H1 (cell line): ENCODE measurements around the gene PTAR1. TPM values are rescaled to one million over a fixed set of nuclear protein-coding genes. Genes with fewer than 3 reads are reported as not detected.

Experiments
- ASH2L ChIP-seq: fragments of 200-600, 300-600 bp; sonication (generic); IDR thresholded peaks from one replicate; pipeline ENCODE4 v1.7.1; 2017; ENCODE audit warnings: low read length
- BRCA1 ChIP-seq: IDR thresholded peaks from 2 replicates; pipeline ENCODE4 v1.6.1; 2012; ENCODE audit warnings: low read depth, low read length, improper control_type of control experiment
- RFX5 ChIP-seq: IDR thresholded peaks from 2 replicates; pipeline ENCODE4 v1.6.1; 2011; ENCODE audit warnings: low read depth, low read length, improper control_type of control experiment, borderline replicate concordance
- USF2 ChIP-seq: IDR thresholded peaks from 2 replicates; pipeline ENCODE4 v1.6.1; 2011; ENCODE audit warnings: low read length, improper control_type of control experiment
- ZNF274 ChIP-seq: IDR thresholded peaks from 2 replicates; pipeline ENCODE4 v1.7.0; 2012; ENCODE audit warnings: low read length, borderline replicate concordance; ENCODE audit errors: extremely low read depth
- polyA plus RNA-seq, 7 experiments: library from polyadenylated mRNA; depleted of rRNA in 3 of 7; stranded (reverse) in 5 of 7; unstranded in 2 of 7; fragments of >200 nt in 5 of 7; fragments of 200-250 nt in 2 of 7; gene quantifications; 1 replicate in 5 of 7; 2 replicates in 1 of 7; 4 replicates in 1 of 7; pipeline versions ENCODE4 v1.2.1 to v1.2.3, GENCODE V29; 2011 to 2013; ENCODE audit warnings: missing spikeins in 2 of 7, mixed read lengths in 2 of 7
- total RNA-seq: library from RNA; stranded (reverse); fragmentation: NEBNext Ultra II Directional; extraction: Animal tissue kit (Norgen Biotek cat#: 25700); gene quantifications from 2 replicates; pipeline ENCODE4 v1.2.1, GENCODE V29; 2021

The PTAR1 gene
- total and polyA plus RNA-seq, 2 of the 8 experiments (the other 6 are each of a cell fraction or from before 2014, with no cell fraction given): 19.5 to 84.9 TPM

GRCh38 chr9:69719983-69720382 is 39.8 kb downstream of the PTAR1 start (continued):
- TF ChIP-seq USF2: no peak
- no peak for TF ChIP-seq ZNF274
- TF ChIP-seq BRCA1: no peak
- no peak for TF ChIP-seq ASH2L
- TF ChIP-seq RFX5: no peak
